Ecto neural progenitor cell (in vitro differentiated cells): ENCODE measurements around the gene ETNK1.

Experiments
- DNase-seq: peaks from one replicate; pipeline ENCODE4 v3.0.0-alpha.2; 2018; ENCODE audit warnings: low spot score

Gene ETNK1

GRCh38 chr12:22635812-22636211 lies 10.8 kb downstream of the ETNK1 start:
- DNase-seq = no peak

GRCh38 chr12:22640851-22641250 lies 15.9 kb downstream of the ETNK1 start:
- DNase-seq = no peak

- DNase-seq = no peak
Measured at GRCh38 chr12:22641353-22642053, 16.5 kb downstream of the ETNK1 start.

GRCh38 chr12:22648668-22649067 lies 23.7 kb downstream of the ETNK1 start:
- no peak for DNase-seq

GRCh38 chr12:22653075-22653474 lies 28.1 kb downstream of the ETNK1 start:
- DNase-seq = no peak

- DNase-seq = no peak
Measured at GRCh38 chr12:22653791-22654190, 28.8 kb downstream of the ETNK1 start.

- no peak for DNase-seq
Measured at GRCh38 chr12:22656376-22656775, 31.4 kb downstream of the ETNK1 start.

GRCh38 chr12:22656831-22657230 lies 31.9 kb downstream of the ETNK1 start:
- DNase-seq = no peak

- DNase-seq = no peak
Measured at GRCh38 chr12:22657538-22657937, 32.6 kb downstream of the ETNK1 start.

- no peak for DNase-seq
Measured at GRCh38 chr12:22658214-22658613, 33.2 kb downstream of the ETNK1 start.

GRCh38 chr12:22662356-22662755 lies 37.4 kb downstream of the ETNK1 start:
- DNase-seq = no peak

- DNase-seq = no peak
Measured at GRCh38 chr12:22665476-22665875, 40.5 kb downstream of the ETNK1 start.

- no peak for DNase-seq
Measured at GRCh38 chr12:22667122-22667521, 42.2 kb downstream of the ETNK1 start.

GRCh38 chr12:22668441-22668840 lies 43.5 kb downstream of the ETNK1 start:
- DNase-seq = no peak

GRCh38 chr12:22670762-22671161 lies 45.8 kb downstream of the ETNK1 start:
- DNase-seq = no peak

GRCh38 chr12:22672951-22673350 lies 48.0 kb downstream of the ETNK1 start:
- DNase-seq = no peak

GRCh38 chr12:22677781-22678574 lies 53.0 kb downstream of the ETNK1 start:
- no peak for DNase-seq

- no peak for DNase-seq
Measured at GRCh38 chr12:22682663-22683062, 57.7 kb downstream of the ETNK1 start.

GRCh38 chr12:22683131-22683530 lies 58.2 kb downstream of the ETNK1 start:
- DNase-seq = no peak

- DNase-seq = no peak
Measured at GRCh38 chr12:22684140-22685118, 59.5 kb downstream of the ETNK1 start.

GRCh38 chr12:22686193-22686592 lies 61.2 kb downstream of the ETNK1 start:
- DNase-seq = no peak

GRCh38 chr12:22687361-22688076 lies 62.5 kb downstream of the ETNK1 start:
- no peak for DNase-seq
